SK-N-SH treated with all-trans-retinoic acid at 6 μM for 48 hours (cell line): ENCODE data around the gene POLR2C.

Source experiments
- ARNTL ChIP-seq: fragments of 450-650 bp; formaldehyde crosslinking; IDR thresholded peaks from 2 replicates; pipeline ENCODE4 v1.5.0; 2020; ENCODE audit warnings: low read depth, mild to moderate bottlenecking, moderate library complexity, borderline replicate concordance
- ESRRG ChIP-seq: fragments of 250-450 bp; sonication (Bioruptor Pico); IDR thresholded peaks from 2 replicates; pipeline ENCODE4 v1.6.1; 2021; ENCODE audit warnings: mild to moderate bottlenecking
- GLIS3 ChIP-seq: fragments of 250-450 bp; sonication (Bioruptor Pico); IDR thresholded peaks from 2 replicates; pipeline ENCODE4 v1.5.0; 2020; ENCODE audit warnings: mild to moderate bottlenecking, moderate library complexity
- OSR1 ChIP-seq: fragments of 250-450 bp; sonication (Bioruptor Pico); IDR thresholded peaks from 2 replicates; pipeline ENCODE4 v1.8.0; 2022; ENCODE audit warnings: moderate library complexity, mild to moderate bottlenecking, inconsistent platforms
- RARB ChIP-seq: fragments of 250-450 bp; sonication (Bioruptor Pico); IDR thresholded peaks from 2 replicates; pipeline ENCODE4 v1.8.0; 2021; ENCODE audit warnings: mild to moderate bottlenecking, moderate library complexity
- ZFP3 ChIP-seq: fragments of 250-450 bp; sonication (Bioruptor Pico); IDR thresholded peaks from 2 replicates; pipeline ENCODE4 v1.5.0; 2020; ENCODE audit warnings: mild to moderate bottlenecking, moderate library complexity
- ZFP30 ChIP-seq: fragments of 450-650 bp; formaldehyde crosslinking; IDR thresholded peaks from 2 replicates; pipeline ENCODE4 v1.5.0; 2022; ENCODE audit warnings: mild to moderate bottlenecking, moderate library complexity
- ZNF565 ChIP-seq: fragments of 450-650 bp; formaldehyde crosslinking; conservative IDR thresholded peaks from 2 replicates; pipeline ENCODE4 v1.5.0; 2020; ENCODE audit warnings: low read depth, mild to moderate bottlenecking, moderate library complexity
- ZNF70 ChIP-seq: fragments of 450-650 bp; formaldehyde crosslinking; IDR thresholded peaks from 2 replicates; pipeline ENCODE4 v1.5.0; 2020; ENCODE audit warnings: mild to moderate bottlenecking, moderate library complexity
- TF ChIP-seq, protein P1 (sequence below): fragments of 250-450 bp; sonication (Bioruptor Pico); IDR thresholded peaks from 2 replicates; pipeline ENCODE4 v1.8.0; 2020; ENCODE audit warnings: mild to moderate bottlenecking, moderate library complexity, borderline replicate concordance
- TF ChIP-seq, protein P2 (sequence below): fragments of 250-450 bp; sonication (Bioruptor Pico); IDR thresholded peaks from 2 replicates; pipeline ENCODE4 v1.8.0; 2021; ENCODE audit warnings: low read depth, mild to moderate bottlenecking, moderate library complexity, borderline replicate concordance
- TF ChIP-seq, protein P3 (sequence below): fragments of 250-450 bp; sonication (Bioruptor Pico); IDR thresholded peaks from 2 replicates; pipeline ENCODE4 v1.5.0; 2020; ENCODE audit warnings: mild to moderate bottlenecking, moderate library complexity

DNA sequence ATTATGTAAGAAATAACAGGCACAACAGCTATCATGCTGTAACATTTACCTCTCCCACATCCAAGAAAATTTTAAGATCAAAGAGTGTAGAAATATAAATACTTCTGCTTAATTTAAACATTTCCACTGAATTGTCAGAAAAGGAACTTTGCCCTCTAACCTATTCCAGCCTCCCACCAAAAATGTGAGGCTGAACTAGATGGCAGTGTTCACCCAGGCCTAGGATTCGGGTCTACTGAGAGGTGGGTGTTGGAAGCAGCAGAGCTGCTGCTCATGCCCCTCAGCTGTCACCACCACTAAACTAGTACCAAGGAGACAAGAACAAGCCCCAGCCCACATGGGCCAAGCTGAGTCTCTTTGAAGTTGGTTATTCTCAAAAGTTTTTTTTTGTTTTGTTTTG lies 26.6 kb upstream of the POLR2C start:
- TF ChIP-seq ARNTL (no peak), GLIS3 (CRISPR knock-in tag) (no peak), ZFP3 (no peak), ZFP30 (no peak), RARB (no peak), ZNF70 (CRISPR knock-in tag) (no peak), ZNF565 (CRISPR knock-in tag) (no peak), ESRRG (CRISPR knock-in tag) (no peak), OSR1 (no peak)
- TF ChIP-seq, protein P1, sequence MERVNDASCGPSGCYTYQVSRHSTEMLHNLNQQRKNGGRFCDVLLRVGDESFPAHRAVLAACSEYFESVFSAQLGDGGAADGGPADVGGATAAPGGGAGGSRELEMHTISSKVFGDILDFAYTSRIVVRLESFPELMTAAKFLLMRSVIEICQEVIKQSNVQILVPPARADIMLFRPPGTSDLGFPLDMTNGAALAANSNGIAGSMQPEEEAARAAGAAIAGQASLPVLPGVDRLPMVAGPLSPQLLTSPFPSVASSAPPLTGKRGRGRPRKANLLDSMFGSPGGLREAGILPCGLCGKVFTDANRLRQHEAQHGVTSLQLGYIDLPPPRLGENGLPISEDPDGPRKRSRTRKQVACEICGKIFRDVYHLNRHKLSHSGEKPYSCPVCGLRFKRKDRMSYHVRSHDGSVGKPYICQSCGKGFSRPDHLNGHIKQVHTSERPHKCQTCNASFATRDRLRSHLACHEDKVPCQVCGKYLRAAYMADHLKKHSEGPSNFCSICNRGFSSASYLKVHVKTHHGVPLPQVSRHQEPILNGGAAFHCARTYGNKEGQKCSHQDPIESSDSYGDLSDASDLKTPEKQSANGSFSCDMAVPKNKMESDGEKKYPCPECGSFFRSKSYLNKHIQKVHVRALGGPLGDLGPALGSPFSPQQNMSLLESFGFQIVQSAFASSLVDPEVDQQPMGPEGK (CRISPR knock-in tag) = no peak
- TF ChIP-seq, protein P2, sequence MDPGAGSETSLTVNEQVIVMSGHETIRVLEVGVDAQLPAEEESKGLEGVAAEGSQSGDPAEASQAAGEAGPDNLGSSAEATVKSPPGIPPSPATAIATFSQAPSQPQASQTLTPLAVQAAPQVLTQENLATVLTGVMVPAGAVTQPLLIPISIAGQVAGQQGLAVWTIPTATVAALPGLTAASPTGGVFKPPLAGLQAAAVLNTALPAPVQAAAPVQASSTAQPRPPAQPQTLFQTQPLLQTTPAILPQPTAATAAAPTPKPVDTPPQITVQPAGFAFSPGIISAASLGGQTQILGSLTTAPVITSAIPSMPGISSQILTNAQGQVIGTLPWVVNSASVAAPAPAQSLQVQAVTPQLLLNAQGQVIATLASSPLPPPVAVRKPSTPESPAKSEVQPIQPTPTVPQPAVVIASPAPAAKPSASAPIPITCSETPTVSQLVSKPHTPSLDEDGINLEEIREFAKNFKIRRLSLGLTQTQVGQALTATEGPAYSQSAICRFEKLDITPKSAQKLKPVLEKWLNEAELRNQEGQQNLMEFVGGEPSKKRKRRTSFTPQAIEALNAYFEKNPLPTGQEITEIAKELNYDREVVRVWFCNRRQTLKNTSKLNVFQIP = no peak
- TF ChIP-seq, protein P3, sequence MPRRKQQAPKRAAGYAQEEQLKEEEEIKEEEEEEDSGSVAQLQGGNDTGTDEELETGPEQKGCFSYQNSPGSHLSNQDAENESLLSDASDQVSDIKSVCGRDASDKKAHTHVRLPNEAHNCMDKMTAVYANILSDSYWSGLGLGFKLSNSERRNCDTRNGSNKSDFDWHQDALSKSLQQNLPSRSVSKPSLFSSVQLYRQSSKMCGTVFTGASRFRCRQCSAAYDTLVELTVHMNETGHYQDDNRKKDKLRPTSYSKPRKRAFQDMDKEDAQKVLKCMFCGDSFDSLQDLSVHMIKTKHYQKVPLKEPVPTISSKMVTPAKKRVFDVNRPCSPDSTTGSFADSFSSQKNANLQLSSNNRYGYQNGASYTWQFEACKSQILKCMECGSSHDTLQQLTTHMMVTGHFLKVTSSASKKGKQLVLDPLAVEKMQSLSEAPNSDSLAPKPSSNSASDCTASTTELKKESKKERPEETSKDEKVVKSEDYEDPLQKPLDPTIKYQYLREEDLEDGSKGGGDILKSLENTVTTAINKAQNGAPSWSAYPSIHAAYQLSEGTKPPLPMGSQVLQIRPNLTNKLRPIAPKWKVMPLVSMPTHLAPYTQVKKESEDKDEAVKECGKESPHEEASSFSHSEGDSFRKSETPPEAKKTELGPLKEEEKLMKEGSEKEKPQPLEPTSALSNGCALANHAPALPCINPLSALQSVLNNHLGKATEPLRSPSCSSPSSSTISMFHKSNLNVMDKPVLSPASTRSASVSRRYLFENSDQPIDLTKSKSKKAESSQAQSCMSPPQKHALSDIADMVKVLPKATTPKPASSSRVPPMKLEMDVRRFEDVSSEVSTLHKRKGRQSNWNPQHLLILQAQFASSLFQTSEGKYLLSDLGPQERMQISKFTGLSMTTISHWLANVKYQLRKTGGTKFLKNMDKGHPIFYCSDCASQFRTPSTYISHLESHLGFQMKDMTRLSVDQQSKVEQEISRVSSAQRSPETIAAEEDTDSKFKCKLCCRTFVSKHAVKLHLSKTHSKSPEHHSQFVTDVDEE (CRISPR knock-in tag) = no peak
